SHP77 (cell line): ENCODE results near the gene ZNF771.

ENCODE experiments used
- DNase-seq, 2 experiments: peaks; one replicate each; lab custom pipeline; 2025; lab: John Stamatoyannopoulos, UW

ZNF771 gene

DNA sequence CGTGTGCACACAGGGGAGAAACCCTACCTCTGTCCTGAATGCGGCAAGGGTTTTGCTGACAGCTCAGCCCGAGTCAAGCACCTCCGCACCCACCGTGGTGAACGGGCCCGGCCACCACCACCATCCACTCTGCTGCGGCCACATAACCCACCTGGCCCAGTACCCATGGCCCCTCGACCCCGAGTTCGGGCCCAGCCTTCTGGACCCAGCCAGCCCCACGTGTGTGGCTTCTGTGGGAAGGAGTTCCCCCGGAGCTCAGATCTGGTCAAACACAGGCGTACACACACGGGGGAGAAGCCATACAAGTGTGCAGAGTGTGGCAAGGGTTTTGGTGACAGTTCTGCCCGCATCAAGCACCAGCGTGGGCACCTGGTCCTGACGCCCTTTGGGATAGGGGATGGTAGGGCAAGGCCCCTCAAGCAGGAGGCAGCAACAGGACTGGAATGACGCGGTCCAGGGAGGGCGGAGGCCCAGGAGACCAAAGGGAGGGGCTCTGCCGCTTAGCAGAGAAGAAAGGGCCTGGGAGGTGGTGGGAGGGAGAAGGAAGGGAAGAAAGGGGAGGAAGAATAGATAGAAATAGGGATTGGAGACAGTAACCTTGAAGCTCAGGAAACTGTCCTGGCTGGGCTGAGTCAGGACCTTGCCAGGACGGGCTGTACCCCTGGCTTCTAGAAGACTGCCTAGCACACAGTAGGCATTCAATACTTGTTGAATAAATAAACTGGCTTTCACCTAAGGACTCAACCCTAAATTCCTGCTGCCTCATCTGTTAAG, 8.6 kb upstream of the ZNF771 start:
- DNase-seq: no peak

DNA sequence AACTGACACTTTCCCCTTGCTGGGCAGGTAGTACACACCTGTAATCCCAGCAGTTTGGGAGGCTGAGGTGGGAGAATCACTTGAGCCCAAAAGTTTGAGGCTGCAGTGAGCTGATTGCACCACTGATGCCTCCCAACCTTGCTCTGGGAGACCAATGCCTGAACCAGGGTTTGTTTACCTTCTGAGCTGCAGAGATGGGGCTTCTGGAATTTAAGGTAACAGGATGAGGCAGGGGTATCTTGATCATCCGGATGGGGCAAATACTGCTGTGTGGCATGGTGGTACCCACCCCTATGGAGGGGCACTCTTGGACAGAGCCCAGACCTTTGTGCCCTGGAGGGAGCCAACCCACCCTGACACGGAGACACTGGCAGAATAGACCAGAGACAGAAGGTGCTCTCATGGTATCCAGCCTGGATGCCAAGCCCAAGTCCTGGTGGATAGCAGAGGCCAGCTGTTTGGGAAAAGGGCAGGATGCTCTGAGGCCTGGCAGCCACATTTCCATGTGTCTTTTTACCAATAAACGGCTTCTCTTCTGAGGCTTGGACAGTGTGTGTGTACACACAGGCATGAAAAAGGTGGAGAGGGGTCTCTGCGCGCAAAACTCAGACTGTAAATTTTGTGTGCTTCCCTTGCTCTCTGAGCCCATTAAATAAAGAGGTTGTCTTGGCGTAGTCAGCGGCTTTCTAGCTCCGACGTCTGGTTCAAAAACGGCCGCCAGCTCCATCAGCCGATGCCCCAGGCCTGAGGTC, 7.8 kb upstream of the ZNF771 start:
- peak in 1 of 2 experiments; percentile 26 for DNase-seq

DNA sequence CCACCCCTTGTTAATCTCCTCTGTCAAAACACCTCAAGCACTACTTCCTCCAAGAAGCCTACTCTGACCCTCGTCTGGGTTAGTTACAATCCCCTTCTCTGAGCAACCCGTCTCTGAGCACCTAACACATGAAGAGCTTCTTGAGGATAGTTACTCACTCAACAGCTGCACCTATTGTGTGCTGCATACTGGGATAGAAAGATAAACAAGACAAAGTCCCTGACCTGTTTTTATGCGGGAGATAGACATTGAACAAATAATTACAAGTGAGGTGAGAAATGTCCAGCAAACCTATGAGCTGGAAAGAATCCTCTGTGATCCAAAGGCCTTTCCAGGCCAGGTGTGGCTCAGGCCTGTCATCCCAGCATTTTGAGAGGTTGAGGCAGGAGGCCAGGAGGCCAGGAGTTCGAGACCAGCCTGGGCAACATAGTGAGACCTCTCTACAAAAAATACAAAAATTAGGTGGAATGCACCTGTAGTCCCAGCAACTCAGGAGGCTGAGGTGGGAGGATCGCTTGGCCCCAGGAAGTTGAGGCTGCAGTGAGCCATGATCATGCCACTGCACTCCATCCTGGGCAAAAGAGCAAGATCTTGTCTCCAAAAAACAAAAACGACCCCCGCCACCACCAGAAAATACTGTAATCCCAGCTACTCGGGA, 5.5 kb upstream of the ZNF771 start:
- peak in 1 of 2 experiments; percentile 40 for DNase-seq

DNA sequence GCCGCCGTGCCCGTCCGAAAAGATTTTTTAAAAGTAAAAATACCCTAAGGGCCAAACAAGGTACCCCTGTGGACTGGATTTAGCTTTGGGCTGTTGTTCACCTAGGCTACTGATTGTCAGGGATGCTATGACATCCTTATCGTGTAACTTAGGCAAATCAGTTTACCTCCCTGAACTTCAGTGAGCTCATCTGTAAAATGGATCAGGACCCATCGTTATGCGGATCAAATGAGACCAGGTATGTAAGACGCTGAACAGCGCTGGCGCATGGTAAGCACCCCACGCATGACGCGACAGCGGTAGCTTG, 658 bp upstream of the ZNF771 start:
- DNase-seq: no peak

DNA sequence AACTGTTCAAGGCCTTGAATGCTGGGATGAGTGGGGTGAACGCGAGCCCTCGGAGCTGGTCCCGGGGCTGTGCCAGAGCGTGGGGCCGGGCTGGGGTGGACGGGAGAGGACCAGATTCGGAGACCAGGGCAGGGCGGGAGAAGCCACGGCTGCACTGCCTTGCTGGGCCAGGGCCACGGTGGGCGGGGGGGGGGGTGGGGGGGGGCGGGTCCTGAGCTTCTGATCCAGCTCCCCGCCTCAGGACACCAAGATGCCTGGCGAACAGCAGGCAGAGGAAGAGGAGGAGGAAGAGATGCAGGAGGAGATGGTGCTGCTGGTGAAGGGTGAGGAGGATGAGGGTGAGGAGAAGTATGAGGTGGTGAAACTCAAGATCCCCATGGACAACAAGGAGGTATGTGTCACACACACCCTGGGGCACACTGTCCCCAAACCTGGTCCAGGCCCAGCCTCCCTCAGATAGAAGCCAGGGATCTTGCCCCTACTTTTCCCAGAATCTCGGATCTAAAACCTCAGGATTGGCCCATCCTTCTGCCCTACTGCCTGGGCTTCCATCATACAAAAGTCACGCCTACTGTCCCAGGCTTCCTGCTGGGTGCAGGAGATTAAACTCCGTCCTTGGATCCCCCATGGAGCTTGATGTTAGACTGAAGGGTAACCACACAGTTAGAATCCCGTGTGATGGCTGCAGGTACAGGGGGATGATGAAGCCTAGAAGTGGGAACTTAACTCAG, 563 bp downstream of the ZNF771 start:
- DNase-seq: no peak

DNA sequence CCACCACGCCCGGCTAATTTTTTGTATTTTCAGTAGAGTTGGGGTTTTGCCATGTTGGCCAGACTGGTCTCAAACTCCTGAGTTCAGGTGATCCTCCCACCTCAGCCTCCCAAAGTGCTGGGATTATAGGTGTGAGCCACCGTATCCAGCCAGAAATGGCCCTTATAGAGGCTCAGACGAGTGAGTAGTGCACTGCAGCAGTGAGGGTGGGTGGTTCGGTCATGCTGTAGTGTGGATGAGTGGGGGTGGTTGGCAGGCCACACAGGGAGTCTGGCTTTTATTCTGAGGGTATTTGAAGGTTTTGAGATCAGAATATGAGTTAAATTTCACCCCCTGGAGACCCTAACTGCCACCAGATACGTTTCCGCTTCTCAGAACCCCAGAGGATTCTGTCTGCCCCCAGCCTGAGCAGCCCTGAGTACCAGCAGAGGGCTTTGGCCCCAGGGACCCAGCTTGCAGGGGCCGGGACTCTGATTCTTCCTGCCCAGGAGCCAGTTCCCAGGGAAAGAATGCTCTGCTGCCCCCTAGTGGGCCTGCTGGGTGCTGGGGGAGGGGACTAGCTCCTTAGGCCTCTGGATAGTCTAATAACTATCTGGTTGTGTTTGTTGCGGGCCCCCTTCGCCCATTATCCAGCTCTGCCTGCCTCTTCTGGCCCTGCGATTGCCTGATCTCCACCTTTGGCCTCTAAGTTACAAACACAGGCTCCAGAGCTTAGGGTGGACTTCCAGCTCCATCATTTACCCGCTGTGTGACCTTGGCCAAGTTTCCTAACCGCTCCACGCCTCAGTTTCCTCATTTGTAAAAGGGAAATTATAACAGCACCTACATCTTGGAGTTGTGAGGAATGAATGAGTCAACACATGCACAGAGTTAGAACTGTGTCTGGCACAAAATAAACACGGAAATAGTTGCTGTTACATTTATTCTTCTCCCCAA, 2.0 kb downstream of the ZNF771 start:
- peak; percentile 85 to 93 for DNase-seq

DNA sequence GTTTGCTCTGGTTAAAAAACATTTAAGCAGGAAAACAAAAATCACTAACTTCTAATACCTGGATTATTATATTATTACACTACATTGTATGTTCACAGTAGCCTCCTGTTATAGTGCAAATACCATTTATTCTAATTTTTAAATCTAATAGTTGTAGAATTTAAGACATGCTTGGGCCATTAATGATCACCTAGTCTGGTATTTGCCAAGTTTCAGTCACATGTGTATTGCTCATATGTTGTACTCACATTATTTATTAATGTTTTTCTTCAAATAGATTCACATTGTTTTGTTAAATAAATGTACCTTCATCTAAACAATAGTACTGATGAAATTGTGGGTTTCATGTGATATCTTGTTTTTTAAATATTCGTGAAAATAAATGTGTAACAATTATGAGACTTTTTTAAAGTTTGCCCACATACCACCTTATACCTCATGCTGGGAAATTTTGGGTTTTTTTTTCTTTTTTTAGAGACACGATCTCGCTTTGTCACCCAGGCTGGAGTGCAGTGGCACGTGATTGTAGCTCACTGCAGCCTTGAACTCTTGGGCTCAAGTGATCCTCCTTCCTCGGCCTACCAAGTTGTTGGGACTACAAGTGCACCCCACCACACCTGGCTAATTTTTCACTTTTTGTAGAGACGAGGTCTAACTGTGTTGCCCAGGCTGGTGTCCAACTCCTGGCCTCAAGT, 5.9 kb downstream of the ZNF771 start:
- DNase-seq: no peak

DNA sequence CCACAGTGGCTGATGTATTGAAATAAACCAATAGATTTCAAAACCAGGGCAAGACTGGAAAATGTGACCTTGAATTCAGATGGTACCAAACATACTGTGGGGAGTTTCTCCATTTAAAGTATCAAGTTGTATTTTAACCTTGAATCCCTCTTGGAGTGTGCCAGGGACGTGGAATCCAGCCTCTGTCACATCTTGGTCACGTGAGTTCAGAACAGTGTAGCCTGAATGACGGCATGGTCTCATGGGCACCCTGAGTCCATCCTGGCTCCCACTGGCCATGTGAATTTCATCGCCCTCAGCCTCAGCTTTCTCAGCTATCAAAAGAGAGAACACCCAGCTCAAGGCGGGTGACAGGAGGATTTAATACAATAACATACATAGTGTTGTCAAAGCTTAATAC, 6.8 kb downstream of the ZNF771 start:
- no peak for DNase-seq

DNA sequence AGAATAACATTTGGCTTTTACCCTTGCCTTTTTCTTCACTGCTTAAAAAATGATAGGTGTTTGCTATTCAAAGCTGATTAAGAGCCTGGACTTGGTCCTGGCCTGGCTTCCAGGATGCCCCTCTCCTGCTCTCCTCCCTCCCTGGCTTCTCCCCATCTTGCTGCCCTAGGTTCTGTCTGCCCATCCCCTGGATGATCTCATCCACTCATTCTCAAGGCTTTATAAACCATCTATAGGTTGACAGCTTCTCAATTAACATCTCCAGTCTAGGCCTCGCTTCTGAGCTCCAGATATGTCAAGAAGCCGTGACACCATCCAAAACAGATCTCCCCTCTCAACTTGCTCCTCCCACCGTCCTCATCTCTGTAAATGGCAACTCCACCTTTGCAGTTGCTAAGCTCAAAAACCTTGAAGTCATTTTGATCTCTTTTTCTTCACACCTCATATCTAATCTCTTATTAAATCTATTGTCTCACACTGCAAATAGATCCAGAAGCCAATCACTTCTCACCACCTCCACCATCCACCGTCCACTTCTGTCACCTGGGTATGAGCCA, 8.7 kb downstream of the ZNF771 start:
- DNase-seq: no peak

DNA sequence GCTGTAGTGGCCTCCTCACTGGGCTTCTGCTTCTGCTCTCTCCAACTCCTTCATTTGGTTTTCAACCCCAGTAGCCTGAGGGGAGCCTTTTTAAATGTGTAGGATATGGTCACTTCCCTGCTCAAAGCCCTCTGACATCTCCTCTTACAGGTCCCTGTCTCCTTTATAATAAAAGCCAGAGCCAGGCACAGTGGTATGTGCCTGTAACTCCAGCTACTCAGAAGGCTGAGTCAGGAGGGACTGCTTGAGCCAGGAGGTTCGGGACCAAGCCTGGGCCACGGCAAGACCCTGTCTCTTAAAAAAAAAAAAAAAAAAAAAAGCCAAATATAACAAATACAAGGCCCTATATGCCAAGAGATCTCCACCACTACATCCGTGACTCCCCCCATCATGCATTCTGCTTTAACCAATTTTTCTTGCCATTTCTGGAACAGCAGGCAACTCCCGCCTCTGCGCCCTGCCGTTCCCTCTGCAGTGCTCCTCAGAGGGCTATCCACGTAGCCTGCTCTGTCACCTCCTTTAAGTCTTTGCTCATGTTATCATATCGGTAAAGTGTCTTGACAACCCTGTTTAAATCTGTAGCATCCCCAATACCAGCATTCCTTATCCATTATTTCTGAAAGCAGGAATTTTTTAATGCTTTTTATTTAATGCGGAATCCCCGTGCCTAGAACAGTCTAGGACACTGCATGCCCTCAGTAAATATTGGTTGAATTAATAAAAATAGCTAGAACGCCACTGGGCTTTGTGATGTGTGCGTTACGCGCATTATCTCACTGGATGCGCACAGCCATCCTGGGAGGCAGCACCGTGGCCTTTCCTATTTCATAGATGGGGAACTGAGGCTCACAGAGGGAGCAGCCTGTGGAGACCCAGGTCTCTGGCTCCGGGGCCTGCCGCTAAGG, 9.5 kb downstream of the ZNF771 start:
- DNase-seq: no peak

DNA sequence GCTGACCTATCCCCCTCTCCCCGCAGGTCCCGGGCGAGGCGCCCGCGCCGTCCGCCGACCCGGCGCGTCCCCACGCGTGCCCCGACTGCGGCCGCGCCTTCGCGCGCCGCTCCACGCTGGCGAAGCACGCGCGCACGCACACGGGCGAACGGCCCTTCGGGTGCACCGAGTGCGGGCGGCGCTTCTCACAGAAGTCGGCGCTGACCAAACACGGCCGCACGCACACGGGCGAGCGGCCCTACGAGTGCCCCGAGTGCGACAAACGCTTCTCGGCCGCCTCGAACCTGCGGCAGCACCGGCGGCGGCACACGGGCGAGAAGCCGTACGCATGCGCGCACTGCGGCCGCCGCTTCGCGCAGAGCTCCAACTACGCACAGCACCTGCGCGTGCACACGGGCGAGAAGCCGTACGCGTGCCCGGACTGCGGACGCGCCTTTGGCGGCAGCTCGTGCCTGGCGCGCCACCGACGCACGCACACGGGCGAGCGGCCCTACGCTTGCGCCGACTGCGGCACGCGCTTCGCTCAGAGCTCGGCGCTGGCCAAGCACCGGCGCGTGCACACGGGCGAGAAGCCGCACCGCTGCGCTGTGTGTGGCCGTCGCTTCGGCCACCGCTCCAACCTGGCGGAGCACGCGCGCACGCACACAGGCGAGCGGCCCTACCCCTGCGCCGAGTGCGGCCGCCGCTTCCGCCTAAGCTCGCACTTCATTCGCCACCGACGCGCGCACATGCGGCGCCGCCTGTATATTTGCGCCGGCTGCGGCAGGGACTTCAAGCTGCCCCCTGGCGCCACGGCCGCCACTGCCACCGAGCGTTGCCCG, 10.3 kb downstream of the ZNF771 start:
- DNase-seq: peak; percentile 96 to 97

DNA sequence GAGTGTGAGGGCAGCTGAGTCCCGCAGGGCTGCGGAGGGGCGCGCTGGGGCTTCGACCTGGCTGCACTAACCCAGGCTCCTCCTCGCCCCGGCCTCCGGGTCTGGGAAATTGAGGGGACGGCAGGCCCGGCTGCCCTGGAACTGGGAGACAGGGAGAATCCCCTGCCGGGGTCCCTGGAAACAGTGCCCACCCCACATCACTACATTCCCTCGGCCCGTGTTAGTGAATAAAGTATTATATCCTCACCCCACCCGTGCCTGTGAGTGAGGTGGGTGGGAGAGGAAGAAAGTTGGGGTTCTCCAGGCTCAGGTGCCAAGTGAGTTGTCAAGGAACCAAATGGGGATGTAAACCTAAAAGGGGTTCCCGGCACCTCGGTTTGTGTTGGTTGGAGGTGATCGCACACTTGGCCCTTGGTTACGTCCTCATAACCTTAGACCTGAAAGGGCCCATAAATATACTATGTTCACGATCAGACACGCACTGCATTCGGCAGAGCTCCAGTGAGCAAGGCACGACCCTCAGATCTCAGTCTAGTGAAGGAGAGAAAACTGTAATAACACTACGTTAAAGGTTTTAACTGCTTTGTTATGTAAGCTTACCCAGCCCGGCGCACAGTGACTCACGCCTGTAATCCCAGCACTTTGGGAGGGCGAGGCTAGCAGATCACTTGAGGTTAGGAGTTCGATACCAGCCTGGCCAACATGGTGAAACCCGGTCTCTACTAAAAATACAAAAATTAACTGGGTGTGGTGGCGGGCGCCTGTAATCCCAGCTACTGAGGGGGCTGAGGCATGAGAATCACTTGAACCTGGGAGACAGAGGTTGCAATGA, 11.2 kb downstream of the ZNF771 start:
- no peak for DNase-seq

DNA sequence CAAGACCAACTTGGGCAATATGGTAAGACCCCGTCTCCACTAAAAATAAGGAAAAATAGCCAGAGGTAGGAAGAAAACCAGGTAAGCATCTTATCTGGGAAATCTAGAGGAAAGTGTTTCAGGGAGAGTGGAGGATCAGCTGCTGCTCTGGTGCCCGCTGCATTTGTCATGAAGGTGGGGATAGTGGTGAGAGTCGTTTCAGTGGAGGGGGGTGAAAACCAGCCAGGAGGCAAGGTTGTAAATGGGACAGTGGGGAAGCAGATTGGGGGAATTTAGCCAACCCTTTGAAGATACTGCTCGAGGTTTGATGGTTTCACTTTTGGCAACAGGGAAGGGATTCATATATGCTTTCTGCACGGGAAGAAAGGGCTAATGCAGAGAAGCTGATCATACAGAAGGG, 13.6 kb downstream of the ZNF771 start:
- DNase-seq: no peak

DNA sequence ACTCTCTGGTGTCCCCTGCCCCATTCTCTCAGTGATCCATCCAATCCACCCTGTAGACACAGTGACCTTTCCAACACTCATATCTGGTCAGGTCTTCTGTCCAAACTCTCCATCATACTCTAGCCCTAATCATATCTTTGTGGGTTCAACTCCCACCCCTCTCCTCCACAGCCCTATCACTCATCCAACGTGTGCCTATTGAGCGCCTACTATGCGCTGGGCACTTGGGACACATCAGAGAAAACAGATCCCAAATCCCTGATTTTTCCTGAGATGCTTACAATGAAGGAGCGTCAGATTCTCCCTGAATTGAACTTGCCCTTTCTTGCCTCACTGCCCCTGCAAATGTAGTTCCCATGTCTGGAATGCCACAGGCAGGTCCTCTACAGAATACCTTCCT, 20.6 kb downstream of the ZNF771 start:
- no peak for DNase-seq

DNA sequence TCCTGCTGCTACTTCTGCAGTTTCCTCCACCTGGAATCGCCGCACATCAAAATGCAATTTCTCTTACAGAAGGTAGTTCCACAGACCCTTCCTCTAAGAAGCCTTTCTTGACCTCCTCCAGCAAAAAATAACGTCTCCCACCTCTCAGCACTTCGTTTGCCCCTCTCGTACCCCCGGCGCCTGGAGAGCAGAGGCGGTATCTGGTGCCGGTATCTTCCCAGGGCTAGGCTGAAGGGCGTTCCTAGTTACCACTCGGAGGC, 21.9 kb downstream of the ZNF771 start:
- no peak for DNase-seq

DNA sequence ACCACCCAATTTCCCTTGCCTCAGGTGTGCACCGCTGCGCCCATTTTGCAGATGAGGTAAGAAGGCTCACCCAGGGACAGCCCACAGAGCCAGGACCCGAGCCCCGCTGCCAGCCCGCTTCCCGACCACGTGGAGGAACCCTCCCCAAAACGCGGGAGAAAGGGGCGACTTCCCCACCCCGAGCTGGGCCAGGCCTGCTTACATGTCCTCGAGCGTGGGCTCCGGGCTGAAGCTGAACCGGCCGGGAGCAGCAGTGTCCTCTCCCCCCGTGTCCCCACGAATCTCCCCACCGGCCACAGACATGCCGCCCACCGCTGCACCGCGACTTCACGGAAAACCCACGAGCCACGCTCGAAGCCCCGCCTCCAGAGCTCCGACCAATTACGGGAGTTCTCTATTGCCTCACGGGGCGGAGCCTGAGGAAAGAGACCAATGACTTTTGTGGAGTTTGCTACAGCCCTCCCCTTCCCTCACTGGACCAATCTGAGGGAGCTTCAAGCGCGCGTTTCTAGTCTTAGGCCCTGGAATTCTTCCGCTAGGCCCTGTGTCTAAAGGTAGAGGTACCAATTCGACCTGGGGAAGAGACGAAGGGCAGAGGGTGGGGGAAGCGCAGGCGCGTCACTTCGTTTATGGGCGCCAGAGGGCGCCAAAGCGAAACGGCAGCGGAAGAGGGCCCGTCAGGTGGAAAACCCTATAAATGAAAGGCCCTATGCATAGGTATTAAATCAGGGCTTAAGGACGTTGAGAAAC, 22.4 kb downstream of the ZNF771 start, which contains the start of gene DCTPP1:
DCTPP1 (minus strand) TSS at position 353 of the 750 bp plus-strand sequence; CDS start at position 303, 50 bp downstream.
- DNase-seq: peak; percentile 100

DNA sequence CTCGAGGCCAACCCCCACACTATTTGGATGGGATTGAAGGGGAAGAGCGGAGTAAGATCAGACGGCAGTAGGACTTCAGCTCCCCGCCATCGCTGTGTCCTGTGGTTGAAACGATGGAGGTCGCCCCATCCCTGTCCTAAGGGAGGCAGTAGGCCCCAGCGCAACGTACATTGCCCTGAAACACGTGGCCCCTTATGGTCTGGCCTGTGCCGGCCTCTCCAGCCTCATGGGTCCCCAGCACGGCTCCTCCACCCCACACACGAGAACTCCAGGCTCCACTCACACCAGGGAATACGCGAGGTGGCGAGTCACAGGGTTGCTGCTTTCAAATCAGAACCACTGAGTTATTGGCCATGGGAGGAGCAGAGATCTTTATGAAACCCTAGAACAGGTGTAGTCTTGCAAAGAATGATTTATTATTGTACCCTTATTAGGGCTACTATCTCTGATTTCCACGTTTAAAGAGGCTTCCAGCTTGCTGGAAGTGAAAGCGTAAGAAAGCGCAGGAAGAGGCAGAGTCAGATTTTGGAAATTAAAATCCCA, 23.1 kb downstream of the ZNF771 start:
- peak; percentile 85 to 91 for DNase-seq
